ENCODE data around the gene ING5.

DNA sequence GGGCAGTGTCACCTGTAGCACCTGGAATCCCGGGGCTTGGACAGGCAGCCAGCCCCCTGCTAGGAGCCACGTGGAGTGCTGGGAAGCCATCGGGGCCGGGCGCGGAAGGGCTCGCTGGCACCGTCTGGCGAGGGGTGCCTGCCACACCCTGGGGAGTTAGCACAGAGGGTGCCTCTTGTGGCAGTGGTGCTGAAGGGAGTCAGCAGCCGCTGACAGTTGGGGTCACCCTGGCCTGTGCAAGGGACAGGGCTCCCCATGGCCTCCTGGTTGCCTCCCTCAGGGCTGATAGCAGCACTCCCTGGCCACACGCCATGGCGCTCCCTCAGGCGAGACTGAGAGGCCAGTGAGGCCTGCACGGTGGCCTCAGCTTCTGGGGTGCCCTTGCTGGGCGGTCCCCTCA, 18.7 kb downstream of the ING5 start:
- no peak for TF ChIP-seq POLR2A (IDR thresholded peaks at IDR 0.05)
- TF ChIP-seq, protein P1, sequence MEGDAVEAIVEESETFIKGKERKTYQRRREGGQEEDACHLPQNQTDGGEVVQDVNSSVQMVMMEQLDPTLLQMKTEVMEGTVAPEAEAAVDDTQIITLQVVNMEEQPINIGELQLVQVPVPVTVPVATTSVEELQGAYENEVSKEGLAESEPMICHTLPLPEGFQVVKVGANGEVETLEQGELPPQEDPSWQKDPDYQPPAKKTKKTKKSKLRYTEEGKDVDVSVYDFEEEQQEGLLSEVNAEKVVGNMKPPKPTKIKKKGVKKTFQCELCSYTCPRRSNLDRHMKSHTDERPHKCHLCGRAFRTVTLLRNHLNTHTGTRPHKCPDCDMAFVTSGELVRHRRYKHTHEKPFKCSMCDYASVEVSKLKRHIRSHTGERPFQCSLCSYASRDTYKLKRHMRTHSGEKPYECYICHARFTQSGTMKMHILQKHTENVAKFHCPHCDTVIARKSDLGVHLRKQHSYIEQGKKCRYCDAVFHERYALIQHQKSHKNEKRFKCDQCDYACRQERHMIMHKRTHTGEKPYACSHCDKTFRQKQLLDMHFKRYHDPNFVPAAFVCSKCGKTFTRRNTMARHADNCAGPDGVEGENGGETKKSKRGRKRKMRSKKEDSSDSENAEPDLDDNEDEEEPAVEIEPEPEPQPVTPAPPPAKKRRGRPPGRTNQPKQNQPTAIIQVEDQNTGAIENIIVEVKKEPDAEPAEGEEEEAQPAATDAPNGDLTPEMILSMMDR (IDR thresholded peaks at IDR 0.05 in 8 of 11, conservative IDR thresholded peaks at IDR 0.05 in 3 of 11), result no peak

Measured in spleen (tissue), 7 donors.